Esophagus squamous epithelium (tissue), 5 donors: ENCODE data around the gene CCER1. TPM values are rescaled to one million over a fixed set of nuclear protein-coding genes. Genes with fewer than 3 reads are reported as not detected.

ENCODE experiments used
- DNase-seq: peaks from one replicate; lab custom pipeline; 2025; lab: John Stamatoyannopoulos, UW
- H3K27ac ChIP-seq, 4 donors: fragments of 200-600 bp; sonication (generic); one replicate each; pipeline ENCODE4 v1.5.1; 2016 to 2019; ENCODE audit warnings: mild to moderate bottlenecking in 1 of 4
- H3K27me3 ChIP-seq, 4 donors: fragments of 200-600 bp; sonication (generic); 1 replicate in 3 of 4; 2 replicates in 1 of 4; pipeline versions ENCODE4 v1.5.1 to v1.6.0; 2017 to 2021; ENCODE audit warnings: antibody characterized with exemption in 1 of 4
- H3K36me3 ChIP-seq, 3 donors: fragments of 200-600 bp; sonication (generic); one replicate each; pipeline ENCODE4 v1.5.1; 2016 to 2019
- H3K4me1 ChIP-seq, 3 donors: fragments of 200-600 bp; sonication (generic); one replicate each; pipeline ENCODE4 v1.5.1; 2017 to 2019
- H3K4me3 ChIP-seq, 4 donors: fragments of 200-600 bp; sonication (generic); 1 replicate in 3 of 4; 2 replicates in 1 of 4; pipeline ENCODE4 v1.5.1; 2016 to 2019; ENCODE audit warnings: mild to moderate bottlenecking in 2 of 4, moderate library complexity in 1 of 4
- H3K9me3 ChIP-seq, 3 donors: fragments of 200-600 bp; sonication (generic); one replicate each; pipeline ENCODE4 v1.5.1; 2016 to 2019
- POLR2A ChIP-seq, 4 donors: fragments of 450-650 bp; IDR thresholded peaks; one replicate each; pipeline ENCODE4 v1.6.1; 2017; ENCODE audit warnings: antibody characterized with exemption in 4 of 4, mild to moderate bottlenecking in 4 of 4, moderate library complexity in 3 of 4
- WGBS, 2 donors: methylation state at CpG; one replicate each; pipeline ENCODE4 v1.1.5; 2018; 5-methylcytosine and 5-hydroxymethylcytosine counted together
- intact Hi-C: fragments of 100-400 bp; cut with DNase I; formaldehyde crosslinking; loops from one replicate; pipeline ENCODE4 v1.15.0; 2022
- total RNA-seq, 4 donors: library from RNA; depleted of rRNA; stranded (reverse); fragments of >200 nt; gene quantifications; one replicate each; pipeline ENCODE4 v1.1.0, GENCODE V29; 2016
- TF ChIP-seq, protein P1 (sequence below), 6 experiments: fragments of 450-650 bp in 4 of 6; fragments of 200-600 bp in 2 of 6; sonication (generic) in 2 of 6; IDR thresholded peaks; one replicate each; pipeline ENCODE4 v1.5.1; 2016 to 2019; ENCODE audit warnings: antibody characterized with exemption in 6 of 6, mild to moderate bottlenecking in 4 of 6, moderate library complexity in 4 of 6
- donor health status: DM: yes; HTN: yes; CAD: no.

Gene CCER1
- total RNA-seq, 4 donors from 2014 or later: not detected

DNA sequence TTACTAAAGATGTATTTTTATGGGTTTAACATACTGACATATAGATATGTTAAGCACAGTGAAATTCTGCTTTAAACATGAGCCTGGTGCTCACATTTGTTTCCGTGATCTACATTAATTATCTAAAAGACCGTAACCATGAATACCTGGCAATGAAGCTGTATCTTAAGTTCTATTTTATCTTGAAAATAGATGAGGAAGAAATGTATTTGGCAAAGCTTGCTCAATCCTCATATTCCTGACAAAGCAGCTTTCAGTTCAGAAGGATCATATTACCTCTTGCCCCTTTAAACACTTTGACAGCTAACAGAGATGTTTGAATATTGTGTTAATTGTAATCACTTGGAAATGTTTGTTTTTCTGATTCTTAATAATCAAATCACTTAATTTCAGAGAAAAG lies 40.0 kb upstream of the CCER1 start:
- Histone ChIP-seq H3K36me3 (no peaks in the 10 kb centered on the region), H3K27ac (no peak overlapping the region), H3K9me3 (no peaks in the 10 kb centered on the region), H3K4me3 (no peak overlapping the region), H3K27me3 (no peaks in the 10 kb centered on the region), H3K4me1 (no peaks in the 10 kb centered on the region)
- WGBS, 2 donors: 67 to 74% methylated on average over 2 of the region's 2 CpGs
- TF ChIP-seq, protein P1, sequence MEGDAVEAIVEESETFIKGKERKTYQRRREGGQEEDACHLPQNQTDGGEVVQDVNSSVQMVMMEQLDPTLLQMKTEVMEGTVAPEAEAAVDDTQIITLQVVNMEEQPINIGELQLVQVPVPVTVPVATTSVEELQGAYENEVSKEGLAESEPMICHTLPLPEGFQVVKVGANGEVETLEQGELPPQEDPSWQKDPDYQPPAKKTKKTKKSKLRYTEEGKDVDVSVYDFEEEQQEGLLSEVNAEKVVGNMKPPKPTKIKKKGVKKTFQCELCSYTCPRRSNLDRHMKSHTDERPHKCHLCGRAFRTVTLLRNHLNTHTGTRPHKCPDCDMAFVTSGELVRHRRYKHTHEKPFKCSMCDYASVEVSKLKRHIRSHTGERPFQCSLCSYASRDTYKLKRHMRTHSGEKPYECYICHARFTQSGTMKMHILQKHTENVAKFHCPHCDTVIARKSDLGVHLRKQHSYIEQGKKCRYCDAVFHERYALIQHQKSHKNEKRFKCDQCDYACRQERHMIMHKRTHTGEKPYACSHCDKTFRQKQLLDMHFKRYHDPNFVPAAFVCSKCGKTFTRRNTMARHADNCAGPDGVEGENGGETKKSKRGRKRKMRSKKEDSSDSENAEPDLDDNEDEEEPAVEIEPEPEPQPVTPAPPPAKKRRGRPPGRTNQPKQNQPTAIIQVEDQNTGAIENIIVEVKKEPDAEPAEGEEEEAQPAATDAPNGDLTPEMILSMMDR (IDR thresholded peaks at IDR 0.05): no peak
- no peak for TF ChIP-seq POLR2A (IDR thresholded peaks at IDR 0.05)
- intact Hi-C loops: no loop called here
- no peak for DNase-seq

DNA sequence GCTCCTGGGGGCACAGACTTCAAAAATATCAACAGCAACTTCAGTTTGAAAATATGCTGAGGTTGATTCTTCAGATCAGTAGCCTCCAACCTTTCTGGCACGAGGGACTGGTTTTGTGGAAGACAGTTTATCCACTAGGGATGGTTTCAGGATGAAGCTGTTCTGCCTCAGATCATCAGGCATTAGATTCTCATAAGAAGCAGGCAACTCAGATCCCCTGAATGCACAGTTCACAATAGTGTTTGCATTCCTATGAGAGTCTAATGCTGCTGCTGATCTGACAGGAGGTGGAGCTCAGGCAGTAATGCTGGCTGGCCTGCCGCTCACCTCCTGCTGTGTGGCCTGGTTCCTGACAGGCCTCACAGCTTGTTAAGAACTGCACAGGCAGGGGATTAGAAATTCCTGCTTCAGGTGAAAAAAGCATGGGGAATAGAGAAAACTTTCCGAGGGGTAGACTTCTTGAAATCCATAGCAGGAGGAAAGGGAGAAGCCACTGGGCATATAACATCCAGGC lies 37.0 kb upstream of the CCER1 start:
- WGBS, 2 donors: 66 to 86% methylated on average over 3 of the region's 3 CpGs
- DNase-seq: no peak
- intact Hi-C loops: no loop called here

DNA sequence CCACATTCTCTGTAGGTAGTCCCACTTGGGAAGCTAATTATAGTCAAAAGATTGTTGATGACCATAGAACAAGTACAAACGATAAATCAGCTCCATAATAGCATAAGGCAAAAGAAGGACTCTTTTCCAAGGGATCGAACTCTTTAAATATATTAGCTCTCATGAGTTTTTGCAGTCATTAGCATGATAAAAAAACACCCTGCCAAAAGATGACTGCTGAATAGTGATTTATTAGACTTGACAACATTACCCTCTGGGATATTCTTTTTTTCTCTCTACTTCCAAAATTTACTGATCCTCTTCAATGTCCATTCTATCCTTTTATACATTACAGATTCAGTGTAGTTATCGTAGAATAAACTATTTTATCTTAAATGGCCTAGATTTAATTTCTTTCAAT lies 35.6 kb upstream of the CCER1 start:
- Histone ChIP-seq H3K9me3 (peaks cover 0 to 11% (median 0%) of the 10 kb centered on the region in 3 donors), H3K4me3 (no peak overlapping the region), H3K27me3 (no peaks in the 10 kb centered on the region), H3K4me1 (no peaks in the 10 kb centered on the region), H3K27ac (no peak overlapping the region), H3K36me3 (no peaks in the 10 kb centered on the region)
- no peak for DNase-seq
- intact Hi-C loops: no loop called here
- WGBS, 2 donors: 59 to 75% methylated on average over 2 to 3 of the region's 3 CpGs
- no peak for TF ChIP-seq POLR2A (IDR thresholded peaks at IDR 0.05)
- TF ChIP-seq, protein P1 (IDR thresholded peaks at IDR 0.05): no peak

More for the DNA sequence above, 37.0 kb upstream of the CCER1 start:
- no peak overlapping the region for H3K27ac ChIP-seq
- no peaks in the 10 kb centered on the region for H3K36me3 ChIP-seq
- peaks cover 0 to 2% (median 0%) of the 10 kb centered on the region in 3 donors for H3K9me3 ChIP-seq
- no peak overlapping the region for H3K4me3 ChIP-seq
- TF ChIP-seq, protein P1 (IDR thresholded peaks at IDR 0.05): no peak
- no peak for TF ChIP-seq POLR2A (IDR thresholded peaks at IDR 0.05)
- H3K27me3 ChIP-seq: no peaks in the 10 kb centered on the region
- H3K4me1 ChIP-seq: no peaks in the 10 kb centered on the region

DNA sequence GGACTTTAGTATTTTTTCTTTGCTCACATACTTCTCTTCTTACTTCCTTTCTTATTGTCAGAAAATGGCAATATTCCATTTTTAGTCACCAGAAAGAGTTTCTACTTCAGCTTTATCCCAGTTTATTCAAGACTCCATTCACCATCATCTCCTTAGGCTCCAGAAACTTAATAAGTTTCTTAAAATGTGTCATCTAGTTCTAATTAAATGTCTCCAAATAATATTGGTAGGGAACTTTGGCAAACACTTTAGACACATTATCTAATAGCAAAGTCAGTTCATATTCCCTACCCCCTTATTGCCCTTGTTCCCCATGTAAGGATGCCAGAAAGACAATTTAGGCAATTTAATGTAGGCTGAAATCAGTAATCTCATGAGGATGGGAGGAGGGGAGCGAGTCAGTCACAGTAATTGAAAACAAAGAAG lies 34.7 kb upstream of the CCER1 start:
- intact Hi-C loops: loop anchor here (10.0 kb wide), 1 partner anchor 335 kb away; no protein-coding TSS in a partner anchor
- TF ChIP-seq POLR2A (IDR thresholded peaks at IDR 0.05): no peak
- TF ChIP-seq, protein P1 (IDR thresholded peaks at IDR 0.05): no peak
- H3K4me3 ChIP-seq: no peak overlapping the region

DNA sequence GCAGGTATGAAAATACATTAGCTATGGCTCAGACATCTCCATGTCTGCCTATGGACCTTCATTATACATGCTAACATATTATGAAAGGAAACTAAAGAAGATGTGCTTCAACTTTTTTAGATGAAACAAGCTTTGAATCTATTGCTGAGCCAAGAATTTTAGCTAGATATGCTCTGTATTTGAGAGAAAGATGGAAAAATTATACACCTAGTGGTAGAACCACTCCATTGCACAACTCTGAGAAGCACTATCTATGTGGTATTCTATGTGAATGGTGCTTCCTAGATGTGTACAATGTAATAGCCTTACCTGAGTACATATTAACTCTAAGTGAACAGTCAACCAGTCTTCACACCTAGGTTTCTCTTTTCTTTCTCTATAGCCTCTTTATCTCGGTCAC lies 32.5 kb upstream of the CCER1 start:
- no peak for TF ChIP-seq POLR2A (IDR thresholded peaks at IDR 0.05)
- TF ChIP-seq, protein P1 (IDR thresholded peaks at IDR 0.05): peak in 1 of 6 experiments; percentile 14
- WGBS, 2 donors: 75 to 92% methylated on average over 1 of the region's 1 CpG
- Histone ChIP-seq H3K36me3 (no peaks in the 10 kb centered on the region), H3K4me1 (no peaks in the 10 kb centered on the region), H3K27ac (no peak overlapping the region), H3K9me3 (peaks cover 0 to 11% (median 0%) of the 10 kb centered on the region in 3 donors), H3K4me3 (no peak overlapping the region), H3K27me3 (no peaks in the 10 kb centered on the region)
- intact Hi-C loops: loop anchor here (10.0 kb wide), 1 partner anchor 337 kb away; no protein-coding TSS in a partner anchor
- no peak for DNase-seq

More for the DNA sequence above, 34.7 kb upstream of the CCER1 start:
- DNase-seq: no peak
- no peaks in the 10 kb centered on the region for H3K4me1 ChIP-seq
- peaks cover 0 to 11% (median 0%) of the 10 kb centered on the region in 3 donors for H3K9me3 ChIP-seq
- 77 to 94% methylated on average over 1 of the region's 1 CpG for WGBS, 2 donors
- H3K36me3 ChIP-seq: no peaks in the 10 kb centered on the region
- H3K27me3 ChIP-seq: no peaks in the 10 kb centered on the region
- H3K27ac ChIP-seq: no peak overlapping the region
